Esophagus muscularis mucosa (tissue), 3 donors: Measurements from ENCODE around the gene CHRDL2.

ENCODE experiments used
- POLR2AphosphoS5 ChIP-seq, 2 donors: sonication (generic); formaldehyde crosslinking; IDR thresholded peaks; one replicate each; pipeline ENCODE4 v1.6.1; 2017; ENCODE audit warnings: antibody characterized with exemption in 2 of 2
- TF ChIP-seq, protein P1 (sequence below), 3 experiments: fragments of 200-600 bp in 2 of 3; fragments of 450-650 bp in 1 of 3; sonication (generic) in 2 of 3; IDR thresholded peaks; one replicate each; pipeline ENCODE4 v1.5.1; 2017 to 2019; ENCODE audit warnings: antibody characterized with exemption in 3 of 3, mild to moderate bottlenecking in 2 of 3, moderate library complexity in 1 of 3

DNA sequence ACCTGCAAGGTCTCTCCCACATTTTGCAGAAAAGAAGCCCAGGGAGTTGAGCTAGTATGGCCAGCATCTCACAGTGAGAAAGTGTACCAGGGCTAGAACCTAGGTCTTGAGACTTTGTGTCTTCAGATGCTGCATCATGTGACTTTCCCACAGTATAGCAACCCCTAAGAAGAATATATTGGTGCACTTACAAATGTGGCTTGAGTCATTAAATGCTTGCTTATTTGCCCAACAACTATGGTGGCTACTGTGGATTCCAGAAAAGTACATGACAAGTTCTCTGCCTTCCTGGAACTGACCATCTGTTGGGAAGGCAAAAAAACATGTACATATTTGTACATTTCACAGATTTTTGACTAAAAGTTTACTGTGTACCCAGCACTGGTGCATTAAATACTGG, 83.8 kb downstream of the CHRDL2 start:
- TF ChIP-seq, protein P1, sequence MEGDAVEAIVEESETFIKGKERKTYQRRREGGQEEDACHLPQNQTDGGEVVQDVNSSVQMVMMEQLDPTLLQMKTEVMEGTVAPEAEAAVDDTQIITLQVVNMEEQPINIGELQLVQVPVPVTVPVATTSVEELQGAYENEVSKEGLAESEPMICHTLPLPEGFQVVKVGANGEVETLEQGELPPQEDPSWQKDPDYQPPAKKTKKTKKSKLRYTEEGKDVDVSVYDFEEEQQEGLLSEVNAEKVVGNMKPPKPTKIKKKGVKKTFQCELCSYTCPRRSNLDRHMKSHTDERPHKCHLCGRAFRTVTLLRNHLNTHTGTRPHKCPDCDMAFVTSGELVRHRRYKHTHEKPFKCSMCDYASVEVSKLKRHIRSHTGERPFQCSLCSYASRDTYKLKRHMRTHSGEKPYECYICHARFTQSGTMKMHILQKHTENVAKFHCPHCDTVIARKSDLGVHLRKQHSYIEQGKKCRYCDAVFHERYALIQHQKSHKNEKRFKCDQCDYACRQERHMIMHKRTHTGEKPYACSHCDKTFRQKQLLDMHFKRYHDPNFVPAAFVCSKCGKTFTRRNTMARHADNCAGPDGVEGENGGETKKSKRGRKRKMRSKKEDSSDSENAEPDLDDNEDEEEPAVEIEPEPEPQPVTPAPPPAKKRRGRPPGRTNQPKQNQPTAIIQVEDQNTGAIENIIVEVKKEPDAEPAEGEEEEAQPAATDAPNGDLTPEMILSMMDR (IDR thresholded peaks at IDR 0.05): no peak
- no peak for TF ChIP-seq POLR2AphosphoS5 (IDR thresholded peaks at IDR 0.05)
